CD4-positive, alpha-beta T cell treated with Interleukin-12 subunit alpha and Interleukin-12 subunit beta, for 1 hour (primary cell): ENCODE results near the gene TRIM69.
"Not testable (repeated sequence)": the region's sequence is repeated elsewhere in the genome, so short reads cannot be mapped to it uniquely, and the experiment has no call there.

ENCODE experiments used
- DNase-seq: peaks from one replicate; pipeline ENCODE4 v3.0.0-alpha.2; 2020

Gene TRIM69

DNA sequence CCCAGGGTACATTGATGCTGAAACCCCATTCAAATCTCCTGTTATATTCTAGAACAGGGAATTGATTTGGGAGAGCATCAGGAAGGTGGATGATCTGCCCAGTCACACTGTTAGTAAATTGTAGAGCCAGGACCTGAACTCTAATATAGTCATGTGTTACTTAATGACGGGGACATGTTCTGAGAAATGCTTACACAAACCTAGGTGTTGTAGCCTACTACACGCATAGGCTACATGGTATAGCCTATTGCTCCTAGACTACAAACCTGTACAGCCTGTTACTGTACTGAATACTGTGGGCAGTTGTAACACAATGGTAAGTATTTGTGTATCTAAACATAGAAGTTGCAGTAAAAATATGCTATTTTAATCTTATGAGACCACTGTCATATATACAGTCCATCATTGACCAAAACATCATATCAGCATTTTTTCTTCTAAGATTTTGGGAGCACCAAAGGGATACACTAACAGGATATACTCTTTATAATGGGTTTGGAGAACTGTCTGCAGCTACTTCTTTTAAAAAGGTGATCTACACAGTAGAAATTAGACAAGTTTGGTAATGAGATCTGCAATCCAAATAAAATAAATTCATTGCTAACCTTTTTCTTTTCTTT, 19.2 kb upstream of the TRIM69 start:
- DNase-seq = no peak

DNA sequence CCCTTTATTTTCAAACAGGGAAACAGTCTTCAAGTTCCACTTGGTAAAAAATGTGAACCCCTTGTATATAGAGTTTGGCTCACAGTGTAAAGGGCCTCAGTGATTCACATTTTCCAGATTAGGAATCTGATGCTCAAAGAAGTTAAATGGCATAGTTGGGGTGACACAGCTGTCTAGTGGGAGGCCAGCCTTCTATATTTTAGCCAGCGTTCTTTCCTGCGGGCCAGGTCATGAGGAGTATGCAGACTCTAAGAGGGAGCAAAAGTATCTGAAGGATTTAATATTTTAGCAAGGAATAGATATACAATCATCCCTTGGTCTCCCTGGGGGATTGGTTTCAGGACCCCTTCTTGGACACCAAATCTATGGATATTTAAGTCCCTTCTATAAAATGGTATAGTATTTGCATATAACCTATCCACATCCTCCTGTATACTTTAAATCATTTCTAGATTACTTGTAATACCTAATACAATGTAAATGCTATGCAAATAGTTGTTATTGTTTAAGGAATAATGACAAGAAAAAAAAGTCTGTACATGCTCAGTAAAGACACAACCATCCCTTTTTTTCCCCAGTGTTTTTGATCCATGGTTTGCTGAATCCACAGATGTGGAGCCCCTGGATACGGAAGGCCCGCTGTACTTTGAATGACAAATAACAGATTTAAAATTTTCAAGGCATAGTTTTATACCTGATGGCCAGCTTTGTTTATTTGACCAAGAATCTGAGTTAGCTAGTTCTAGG, 18.0 kb upstream of the TRIM69 start:
- no peak for DNase-seq

DNA sequence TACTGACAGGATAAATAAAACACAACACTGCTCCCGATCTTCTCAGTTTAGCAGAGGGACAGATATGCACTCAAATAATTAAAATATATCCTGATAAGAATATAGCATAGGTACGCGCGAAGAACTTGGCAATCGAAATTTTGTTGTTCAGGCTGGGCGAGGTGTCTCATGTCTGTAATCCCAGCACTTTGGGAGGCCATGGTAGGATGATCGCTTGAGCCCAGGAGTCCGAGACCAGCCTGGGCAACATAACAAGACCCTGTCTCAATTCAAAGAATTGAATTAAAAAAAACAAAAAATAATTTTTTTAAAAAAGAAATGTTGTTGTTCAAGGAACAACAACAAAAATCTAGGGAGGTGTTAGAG, 17.4 kb upstream of the TRIM69 start:
- no peak for DNase-seq

DNA sequence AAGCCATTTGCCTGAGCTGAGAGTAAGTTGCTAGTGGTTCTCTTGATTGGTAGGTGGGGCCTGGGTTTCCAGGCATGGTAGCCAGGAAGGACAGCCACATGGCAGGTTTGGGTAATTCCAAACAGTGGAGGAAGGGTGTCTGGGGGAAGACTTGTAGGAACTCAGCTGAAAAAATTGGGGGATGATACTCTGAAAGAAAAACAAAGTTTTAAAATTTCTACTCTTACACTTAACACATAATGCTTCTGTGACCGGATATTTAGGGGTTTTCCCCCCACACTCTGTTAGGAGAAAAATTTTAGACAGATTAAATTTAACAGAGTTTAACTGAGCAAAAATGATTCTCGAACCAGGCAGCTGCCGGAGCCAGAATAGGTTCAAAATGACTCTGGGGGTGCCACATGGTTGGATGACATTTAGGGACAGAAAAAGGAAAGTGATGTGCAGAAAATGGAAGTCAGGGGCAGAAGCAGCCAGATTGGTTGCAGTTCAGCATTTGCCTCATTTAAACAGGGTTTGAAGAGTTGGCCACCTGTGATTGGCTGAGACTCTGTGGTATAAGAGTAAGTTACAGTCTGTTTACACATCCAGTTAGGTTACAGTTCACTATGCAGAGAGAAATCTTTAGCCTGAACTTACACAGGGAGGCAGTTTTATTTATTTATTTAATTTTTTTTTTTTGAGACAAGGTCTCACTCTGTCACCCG, 16.9 kb upstream of the TRIM69 start:
- peak; percentile 83 for DNase-seq

DNA sequence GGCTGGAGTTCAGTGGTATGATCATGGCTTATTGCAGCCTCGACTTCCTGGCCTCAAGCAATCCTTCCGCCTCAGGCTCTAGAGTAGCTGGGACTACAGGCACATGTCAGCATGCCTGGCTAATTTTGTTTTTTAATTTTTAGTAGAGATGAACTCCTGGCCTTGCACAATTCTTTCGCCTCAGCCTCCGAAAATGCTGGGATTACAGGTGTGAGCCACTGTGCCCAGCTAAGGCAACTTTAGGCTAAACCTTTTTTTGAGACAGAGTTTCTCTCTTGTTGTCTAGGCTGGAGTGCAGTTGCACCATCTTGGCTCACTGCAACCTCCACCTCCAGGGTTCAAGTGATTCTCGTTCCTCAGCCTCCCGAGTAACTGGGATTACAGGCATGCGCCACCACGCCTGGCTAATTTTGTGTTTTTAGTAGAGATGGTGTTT, 16.3 kb upstream of the TRIM69 start:
- DNase-seq = not testable (repeated sequence)

DNA sequence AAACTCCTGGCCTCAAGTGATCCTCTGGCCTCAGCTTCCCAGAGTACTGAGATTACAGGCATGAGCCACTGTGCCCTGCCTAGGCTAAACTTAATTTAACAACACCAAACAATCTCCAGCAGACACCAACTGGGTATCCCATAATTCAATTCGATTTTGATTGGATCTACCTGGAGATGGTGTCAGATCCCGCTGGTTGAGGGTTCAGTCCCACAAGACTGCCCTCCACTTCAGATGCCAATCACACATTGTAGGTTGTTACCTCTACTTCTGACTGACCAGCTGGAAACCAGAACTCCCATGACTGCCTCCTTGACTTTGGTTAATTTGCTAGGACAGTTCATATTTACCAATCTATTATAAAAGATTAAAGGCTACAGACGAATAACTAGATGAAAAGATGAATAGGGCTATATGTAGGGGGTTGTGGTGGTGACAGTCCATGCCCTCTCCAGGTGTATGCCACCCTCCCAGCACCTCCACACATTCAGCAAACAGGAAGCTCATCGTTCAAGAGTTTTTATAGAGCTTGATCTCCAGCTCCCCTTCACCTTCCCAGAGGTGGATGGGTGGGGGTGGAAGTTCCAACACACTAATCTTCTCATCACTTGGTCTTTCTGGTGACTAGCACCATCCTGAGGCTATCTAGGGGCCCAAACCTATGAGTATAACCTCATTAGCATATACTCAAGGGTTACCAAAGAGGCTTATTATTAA, 15.7 kb upstream of the TRIM69 start:
- DNase-seq = peak; percentile 70

DNA sequence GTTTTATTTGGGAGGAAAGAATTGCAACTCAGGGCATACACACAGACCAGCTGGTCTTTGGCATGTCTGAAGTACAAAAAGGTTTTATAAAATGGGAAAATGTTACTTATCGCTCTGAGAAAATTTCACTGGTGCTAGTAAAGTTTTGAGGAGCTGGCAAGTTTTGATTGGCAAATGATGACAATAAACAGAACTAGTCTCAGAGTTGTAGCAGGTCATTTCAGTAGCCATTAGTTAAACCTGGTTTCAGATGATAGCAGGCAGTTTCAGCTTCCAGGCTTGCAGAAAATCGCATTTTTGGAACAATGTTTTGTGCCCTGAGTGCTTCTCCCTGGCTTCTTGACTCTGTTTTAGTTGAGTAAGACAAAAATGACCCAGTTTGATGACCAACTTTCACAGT, 14.3 kb upstream of the TRIM69 start:
- DNase-seq = no peak

DNA sequence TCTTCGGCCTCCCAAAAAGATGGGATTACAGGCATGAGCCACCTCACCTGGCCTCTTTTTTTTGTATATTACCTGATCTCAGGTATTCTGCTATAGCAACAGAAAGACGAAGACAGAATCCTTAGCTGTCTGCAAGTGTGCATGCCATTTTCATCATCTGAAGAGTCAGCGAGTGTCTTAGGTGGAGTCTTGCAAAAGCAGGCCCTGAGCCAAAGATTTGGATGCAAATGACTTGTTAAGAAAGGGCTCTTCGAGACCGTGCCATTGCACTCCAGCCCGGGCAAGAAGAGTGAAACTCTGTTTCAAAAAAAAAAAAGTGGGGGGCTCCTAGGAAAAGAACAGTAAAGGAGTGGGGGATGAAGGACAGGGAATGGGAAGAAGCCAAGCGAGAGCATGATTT, 10.2 kb upstream of the TRIM69 start:
- DNase-seq = no peak

DNA sequence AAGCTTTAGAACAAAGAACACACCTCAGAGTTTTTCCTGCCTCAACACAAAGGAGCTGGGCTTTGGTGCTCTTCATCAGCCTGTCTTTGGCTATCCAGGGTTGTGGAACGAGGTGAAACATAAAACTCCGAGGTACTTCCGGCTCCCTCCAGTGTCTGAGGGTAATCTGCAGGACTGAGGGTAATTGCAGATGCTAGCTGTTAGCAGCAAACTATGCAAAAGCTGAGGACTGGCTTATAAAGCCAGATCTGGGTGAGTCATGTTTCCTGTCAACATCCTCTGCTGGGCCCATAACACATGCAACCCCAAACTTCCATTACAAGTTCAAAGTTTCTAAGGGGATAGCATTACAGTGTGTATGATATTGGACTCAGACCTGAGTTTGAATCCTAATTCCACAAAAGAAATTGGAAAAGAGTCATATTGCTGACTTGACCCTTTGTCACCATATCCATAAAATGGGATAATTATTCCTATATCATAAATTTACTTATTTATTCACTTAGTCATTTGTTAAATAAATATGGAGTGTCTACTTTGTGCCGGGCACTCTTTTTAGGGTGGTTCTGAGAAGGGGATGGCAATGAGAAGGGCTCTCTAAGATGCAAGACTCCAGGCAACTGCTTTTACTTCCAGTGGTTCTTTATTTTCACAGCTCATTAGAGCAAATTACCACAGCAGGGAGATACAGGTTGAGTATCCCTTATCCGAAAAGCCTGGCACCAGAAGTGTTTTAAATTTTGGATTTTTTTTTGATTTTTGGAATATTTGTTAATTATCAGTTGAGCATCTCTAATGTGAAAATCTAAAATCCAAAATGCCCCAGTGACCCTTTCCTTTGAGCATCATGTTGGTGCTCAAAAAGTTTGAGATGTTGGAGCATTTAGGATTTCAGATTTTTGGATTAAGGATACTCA, 9.5 kb upstream of the TRIM69 start:
- peak; percentile 92 for DNase-seq

DNA sequence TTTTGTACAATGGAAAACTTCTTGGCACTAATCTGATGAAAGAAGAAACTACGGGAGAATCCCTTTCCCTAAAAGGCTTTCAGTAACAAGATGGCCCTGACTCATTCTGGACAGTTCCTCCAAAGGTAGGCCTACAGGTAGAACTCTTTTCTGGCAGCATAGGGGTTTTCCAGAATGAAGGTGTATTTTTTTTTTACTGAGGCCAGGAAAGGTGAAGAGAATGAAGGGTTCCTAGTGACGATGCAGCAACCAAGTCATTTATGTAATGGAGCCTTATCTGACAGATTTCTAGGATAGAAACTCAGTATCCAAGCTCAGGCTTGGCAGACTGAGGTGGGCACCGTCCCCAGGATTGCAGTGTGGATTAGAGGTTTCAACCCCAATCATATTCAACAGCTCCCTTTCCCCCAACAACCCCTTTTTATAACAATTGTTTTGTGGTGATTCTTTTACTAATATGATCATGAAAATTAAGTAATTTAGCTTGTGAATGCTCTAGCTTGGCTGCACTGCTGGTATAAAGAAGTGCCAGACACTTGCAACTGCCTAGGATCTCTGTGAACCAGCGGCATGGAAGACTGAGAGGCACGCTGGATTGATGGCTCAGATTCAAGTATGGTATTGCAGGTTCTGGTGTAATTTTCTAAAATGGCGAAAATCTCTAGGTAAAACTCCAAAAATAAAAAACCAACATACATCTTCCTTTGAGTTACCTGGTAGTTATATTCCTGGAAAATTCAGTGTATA, 8.7 kb upstream of the TRIM69 start:
- peak; percentile 66 for DNase-seq

DNA sequence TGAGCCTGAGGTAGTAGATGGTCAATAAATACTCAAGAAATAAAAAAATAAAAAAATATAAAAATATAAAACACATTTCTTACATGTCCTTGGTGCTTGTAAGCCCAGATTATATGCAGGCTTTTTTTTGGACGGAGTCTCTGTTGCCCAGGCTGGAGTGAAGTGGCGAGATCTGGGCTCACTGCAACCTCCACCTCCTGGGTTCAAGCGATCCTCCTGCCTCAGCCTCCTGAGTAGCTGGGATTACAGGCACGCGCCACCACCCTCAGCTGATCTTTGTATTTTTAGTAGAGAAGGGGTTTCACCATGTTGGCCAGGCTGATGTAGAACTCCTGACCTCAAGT, 8.1 kb upstream of the TRIM69 start:
- DNase-seq = not testable (repeated sequence)

DNA sequence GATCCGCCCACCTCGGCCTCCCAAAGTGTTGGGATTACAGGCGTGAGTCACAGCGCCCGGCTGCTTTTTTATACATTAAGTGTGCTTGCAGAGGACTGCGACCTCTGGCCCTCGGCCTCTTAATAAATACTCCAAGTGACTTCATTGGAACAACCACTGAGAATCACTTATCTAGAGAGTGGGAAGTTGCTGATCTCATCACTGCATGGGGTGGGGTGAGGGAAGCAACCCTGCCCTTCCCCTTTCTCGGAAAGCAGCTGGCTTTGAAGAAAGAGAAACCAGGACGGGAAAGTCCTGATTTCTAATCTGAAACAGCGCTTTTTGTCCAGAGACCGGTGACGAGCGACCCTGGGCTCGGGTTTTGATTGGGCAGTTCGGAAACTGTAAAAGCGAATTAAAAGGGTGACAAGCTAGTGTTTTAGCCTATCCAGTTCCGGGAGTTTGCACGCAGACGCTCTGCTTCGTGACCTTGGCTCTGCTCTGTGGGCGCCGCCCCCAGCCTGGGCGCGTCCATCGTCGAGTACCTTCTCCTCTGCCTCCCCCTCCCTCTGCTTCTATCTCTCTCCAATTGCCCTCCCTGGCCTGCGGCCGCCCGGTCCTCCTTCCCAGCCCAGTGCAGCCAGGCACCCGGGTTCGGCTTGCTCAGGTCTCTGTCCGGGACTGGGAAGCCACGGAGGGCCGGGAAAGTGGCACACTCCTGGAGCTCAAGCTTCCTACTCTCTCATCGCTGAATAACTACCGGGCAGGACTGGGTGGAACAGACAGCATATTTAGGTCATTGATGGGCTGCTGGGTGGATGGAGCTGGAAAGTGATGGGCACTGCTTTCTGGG, 7.5 kb upstream of the TRIM69 start:
- peak; percentile 98 for DNase-seq

DNA sequence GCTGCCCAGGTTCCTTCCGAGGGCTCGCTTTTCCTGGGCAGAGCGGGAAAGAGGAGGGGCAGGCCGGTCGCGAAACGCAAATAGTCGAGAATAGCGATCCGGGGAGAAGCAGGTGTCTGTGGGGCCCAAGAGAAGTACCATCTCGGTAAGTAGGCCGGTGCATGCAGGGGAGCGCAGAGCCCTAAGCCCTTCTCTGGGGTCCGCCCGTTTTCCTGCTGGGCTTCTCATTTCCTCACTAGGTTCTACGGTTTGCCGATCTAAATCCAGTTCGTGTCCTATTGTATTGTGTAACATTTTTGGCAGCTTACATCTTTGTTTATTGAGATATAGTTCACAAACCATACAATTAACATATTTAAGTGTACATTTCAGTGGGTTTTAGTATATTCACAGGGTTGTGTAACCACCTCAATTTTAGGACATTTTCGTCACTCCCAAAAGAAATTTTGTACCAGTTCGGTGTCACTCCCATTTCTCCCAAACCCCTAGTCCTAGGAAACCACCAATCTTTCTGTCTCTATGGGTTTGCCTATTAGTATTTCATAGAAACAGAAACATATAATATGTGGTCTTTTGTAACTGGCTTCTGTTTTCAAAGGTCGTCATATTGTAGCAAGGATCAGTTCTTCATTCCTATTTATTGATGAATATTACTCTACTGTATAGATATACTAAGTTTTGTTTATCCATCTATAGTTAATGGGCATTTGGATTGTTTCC, 6.8 kb upstream of the TRIM69 start:
- peak; percentile 63 for DNase-seq

DNA sequence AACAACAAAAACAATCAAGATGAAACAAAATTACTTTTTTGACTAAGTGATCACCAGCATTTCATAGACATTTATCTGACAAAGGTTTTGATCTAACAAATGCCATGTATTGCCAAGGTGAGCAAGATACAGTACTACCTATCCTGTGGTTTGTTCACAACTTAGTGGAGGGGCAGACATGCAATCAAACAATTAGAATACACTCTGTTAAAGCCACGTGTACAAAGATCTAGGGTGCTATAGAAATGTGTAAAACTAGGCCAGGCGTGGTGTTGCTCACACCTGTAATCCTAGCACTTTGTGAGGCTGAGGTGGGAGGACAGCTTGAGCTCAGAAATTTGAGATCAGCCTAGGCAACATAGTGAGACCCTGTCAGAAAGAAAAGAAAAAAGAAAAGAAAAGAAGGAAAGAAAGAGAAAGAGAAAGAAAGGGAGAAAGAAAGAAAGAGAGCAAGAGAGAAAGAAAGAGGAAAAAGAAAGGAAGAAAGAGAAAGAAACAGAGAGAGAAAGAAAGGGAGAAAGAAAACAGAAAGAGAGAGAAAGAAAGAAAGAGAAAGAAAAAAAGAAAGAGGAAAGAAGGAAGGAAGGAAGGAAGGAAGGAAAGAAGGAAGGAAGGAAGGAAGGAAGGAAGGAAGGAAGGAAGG, 1.4 kb upstream of the TRIM69 start:
- no peak for DNase-seq

DNA sequence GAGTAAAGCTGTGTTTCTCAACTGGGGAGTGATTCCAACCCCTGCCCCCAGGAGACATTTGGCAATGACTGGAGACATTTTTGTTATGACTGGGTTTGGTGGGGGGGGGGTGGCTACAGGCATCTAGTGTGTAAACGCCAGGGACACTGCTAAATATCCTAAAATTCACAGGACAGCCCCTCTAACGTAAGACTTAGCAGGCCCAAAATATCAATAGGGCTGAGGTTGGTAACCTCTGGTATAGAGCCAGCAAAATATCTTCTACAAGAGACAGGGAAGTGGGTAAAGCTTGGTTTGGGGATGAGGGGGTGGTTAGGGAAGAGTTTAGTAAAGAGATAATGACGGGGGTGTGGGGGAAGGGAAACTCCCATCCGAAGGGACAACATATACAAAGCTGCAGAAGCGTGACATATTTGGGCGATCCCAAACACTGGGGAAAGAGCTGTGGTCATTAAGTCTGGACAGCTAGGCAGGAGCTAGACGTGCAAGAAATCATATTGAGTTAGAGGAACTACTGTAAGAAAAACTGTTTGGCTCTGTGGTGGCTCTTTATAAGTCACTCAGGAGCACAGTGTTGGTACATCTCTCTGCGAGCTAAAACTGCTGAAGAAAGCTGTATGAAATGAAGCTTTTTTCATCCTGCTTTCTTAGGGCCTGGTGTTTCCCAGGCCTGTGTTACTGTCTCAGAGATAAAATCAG, 697 bp upstream of the TRIM69 start:
- DNase-seq = peak; percentile 52

DNA sequence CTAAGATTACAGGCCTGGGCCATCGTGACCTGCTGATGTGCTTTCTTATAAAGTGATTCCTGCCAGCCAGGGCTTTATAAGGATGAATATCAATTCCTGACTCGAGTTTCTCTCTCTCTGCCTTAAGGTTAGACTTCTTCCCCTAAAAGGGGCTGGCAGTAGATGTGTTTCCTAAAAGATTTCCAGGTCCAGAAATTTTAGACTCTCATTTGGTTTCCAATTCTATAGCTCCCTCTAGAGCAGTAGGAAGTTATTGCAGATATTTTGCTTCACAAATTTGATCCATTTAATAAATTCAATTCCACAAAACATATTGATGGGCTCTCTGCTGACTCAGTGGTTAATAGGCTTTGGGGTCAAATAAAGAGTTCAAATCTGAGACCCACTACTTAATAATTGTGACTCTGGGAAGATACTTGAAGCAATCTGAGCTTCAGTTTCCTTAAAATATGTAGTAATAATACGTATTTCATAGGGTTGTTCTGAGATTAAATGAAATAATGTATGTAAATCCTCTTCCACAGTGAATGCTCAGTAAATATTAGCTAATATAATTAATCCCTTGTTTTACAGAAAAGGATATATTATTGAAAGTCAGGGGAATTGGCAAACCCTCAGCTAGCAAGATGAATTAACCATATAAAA, 2.1 kb downstream of the TRIM69 start:
- peak; percentile 69 for DNase-seq

DNA sequence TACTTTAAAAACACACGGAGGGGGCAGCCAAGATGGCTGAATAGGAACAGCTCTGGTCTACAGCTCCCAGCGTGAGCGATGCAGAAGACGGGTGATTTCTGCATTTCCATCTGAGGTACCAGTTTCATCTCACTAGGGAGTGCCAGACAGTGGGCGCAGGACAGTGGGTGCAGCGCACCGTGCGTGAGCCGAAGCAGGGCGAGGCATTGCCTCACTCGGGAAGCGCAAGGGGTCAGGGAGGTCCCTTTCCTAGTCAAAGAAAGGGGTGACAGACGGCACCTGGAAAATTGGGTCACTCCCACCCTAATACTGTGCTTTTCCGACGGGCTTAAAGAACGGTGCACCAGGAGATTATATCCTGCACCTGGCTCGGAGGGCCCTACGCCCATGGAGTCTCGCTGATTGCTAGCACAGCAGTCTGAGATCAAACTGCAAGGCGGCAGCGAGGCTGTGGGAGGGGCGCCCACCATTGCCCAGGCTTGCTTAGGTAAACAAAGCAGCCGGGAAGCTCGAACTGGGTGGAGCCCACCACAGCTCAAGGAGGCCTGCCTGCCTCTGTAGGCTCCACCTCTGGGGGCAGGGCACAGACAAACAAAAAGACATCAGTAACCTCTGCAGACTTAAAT, 3.0 kb downstream of the TRIM69 start:
- not testable (repeated sequence) for DNase-seq

DNA sequence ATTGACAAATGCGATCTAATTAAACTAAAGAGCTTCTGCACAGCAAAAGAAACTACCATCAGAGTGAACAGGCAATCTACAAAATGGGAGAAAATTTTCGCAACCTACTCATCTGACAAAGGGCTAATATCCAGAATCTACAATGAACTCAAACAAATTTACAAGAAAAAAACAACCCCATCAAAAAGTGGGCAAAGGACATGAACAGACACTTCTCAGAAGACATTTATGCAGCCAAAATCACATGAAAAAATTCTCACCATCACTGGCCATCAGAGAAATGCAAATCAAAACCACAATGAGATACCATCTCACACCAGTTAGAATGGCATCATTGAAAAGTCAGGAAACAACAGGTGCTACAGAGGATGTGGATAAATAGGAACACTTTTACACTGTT, 7.1 kb downstream of the TRIM69 start:
- not testable (repeated sequence) for DNase-seq
